ENCODE measurements around the gene CALU. TPM values are rescaled to one million over a fixed set of nuclear protein-coding genes. Genes with fewer than 3 reads are reported as not detected.

The CALU gene
- total and polyA plus RNA-seq, 8 donors, result 10.1 to 270 (median 47.7) TPM

GRCh38 chr7:128801003-128801402 is 61.8 kb downstream of the CALU start:
- Histone ChIP-seq H3K27ac (no peak overlapping the region), H3K27me3 (no peaks in the 10 kb centered on the region), H3K9me3 (no peaks in the 10 kb centered on the region), H3K4me1 (no peaks in the 10 kb centered on the region), H3K4me3 (no peak overlapping the region), H3K36me3 (peaks cover 4 to 25% (median 12%) of the 10 kb centered on the region in 4 donors)
- TF ChIP-seq POLR2A (IDR thresholded peaks at IDR 0.05), result no peak
- TF ChIP-seq EP300 (IDR thresholded peaks at IDR 0.05), result no peak
- no peak for TF ChIP-seq POLR2AphosphoS5 (IDR thresholded peaks at IDR 0.05)
- TF ChIP-seq CTCF (IDR thresholded peaks at IDR 0.05), result no peak
- WGBS, 5 donors, result 81 to 92% (median 90%) methylated on average over 9 of the region's 9 CpGs
- intact Hi-C loops (cut with DNase I; ENCODE audit: low total_unique reads), result no loop called here
- DNase-seq, result peak in 1 of 2 donors; percentile 24

- Histone ChIP-seq H3K36me3 (peaks cover 4 to 34% (median 18%) of the 10 kb centered on the region in 4 donors), H3K9me3 (no peaks in the 10 kb centered on the region), H3K27me3 (no peaks in the 10 kb centered on the region), H3K27ac (no peak overlapping the region), H3K4me3 (no peak overlapping the region), H3K4me1 (no peaks in the 10 kb centered on the region)
- WGBS, 5 donors, result 77 to 98% (median 94%) methylated on average over 2 of the region's 2 CpGs
- no peak for DNase-seq
- TF ChIP-seq POLR2AphosphoS5 (IDR thresholded peaks at IDR 0.05) (no peak), CTCF (IDR thresholded peaks at IDR 0.05) (no peak), POLR2A (IDR thresholded peaks at IDR 0.05) (no peak), EP300 (IDR thresholded peaks at IDR 0.05) (no peak)
- intact Hi-C loops (cut with DNase I; ENCODE audit: low total_unique reads), result no loop called here
These were observed 62.7 kb downstream of the CALU start for GRCh38 chr7:128801667-128802418.

- Histone ChIP-seq H3K36me3 (peaks cover 4 to 46% (median 21%) of the 10 kb centered on the region in 4 donors), H3K27ac (no peak overlapping the region), H3K9me3 (no peaks in the 10 kb centered on the region), H3K27me3 (no peaks in the 10 kb centered on the region), H3K4me3 (no peak overlapping the region), H3K4me1 (no peaks in the 10 kb centered on the region)
- intact Hi-C loops (cut with DNase I; ENCODE audit: low total_unique reads), result no loop called here
- WGBS, 5 donors, result 87 to 91% (median 90%) methylated on average over 5 to 6 of the region's 6 CpGs
- no peak for DNase-seq
- TF ChIP-seq EP300 (IDR thresholded peaks at IDR 0.05) (no peak), POLR2AphosphoS5 (IDR thresholded peaks at IDR 0.05) (no peak), POLR2A (IDR thresholded peaks at IDR 0.05) (no peak), CTCF (IDR thresholded peaks at IDR 0.05) (no peak)
These were observed 65.3 kb downstream of the CALU start for GRCh38 chr7:128804484-128804883.

GRCh38 chr7:128805225-128805624 is 66.1 kb downstream of the CALU start:
- H3K4me1 ChIP-seq, result no peaks in the 10 kb centered on the region
- DNase-seq, result no peak
- WGBS, 5 donors, result 82 to 95% (median 94%) methylated on average over 5 of the region's 5 CpGs
- H3K9me3 ChIP-seq, result no peaks in the 10 kb centered on the region
- peaks cover 4 to 46% (median 21%) of the 10 kb centered on the region in 4 donors for H3K36me3 ChIP-seq
- TF ChIP-seq POLR2A (IDR thresholded peaks at IDR 0.05) (no peak), CTCF (IDR thresholded peaks at IDR 0.05) (no peak), POLR2AphosphoS5 (IDR thresholded peaks at IDR 0.05) (no peak), EP300 (IDR thresholded peaks at IDR 0.05) (no peak)
- H3K4me3 ChIP-seq, result no peak overlapping the region
- intact Hi-C loops (cut with DNase I; ENCODE audit: low total_unique reads), result no loop called here
- H3K27me3 ChIP-seq, result no peaks in the 10 kb centered on the region
- H3K27ac ChIP-seq, result no peak overlapping the region

Measured in stomach (tissue), 9 donors.